Retinal pigment epithelial cell (primary cell): ENCODE results near the gene ANO5.

Source experiments
- DNase-seq: peaks from one replicate; pipeline ENCODE4 v3.0.0-alpha.2; 2010; ENCODE audit warnings: low read depth
- H3K4me3 ChIP-seq: 2 replicates; pipeline ENCODE4 v1.5.1; 2011; ENCODE audit warnings: mild to moderate bottlenecking, low read length, control low read depth, moderate library complexity
- CTCF ChIP-seq: conservative IDR thresholded peaks from 2 replicates; pipeline ENCODE4 v1.5.1; 2011; ENCODE audit warnings: low read depth, low read length, control low read depth, inconsistent platforms

ANO5 gene

GRCh38 chr11:22199243-22199642 is 6.4 kb downstream of the ANO5 start:
- TF ChIP-seq CTCF, result no peak
- H3K4me3 ChIP-seq, result no peak overlapping the region
- no peak for DNase-seq

- DNase-seq, result no peak
- no peak for TF ChIP-seq CTCF
- no peak overlapping the region for H3K4me3 ChIP-seq
These were observed 10.4 kb downstream of the ANO5 start for GRCh38 chr11:22203281-22203680.

GRCh38 chr11:22207162-22207561 is 14.3 kb downstream of the ANO5 start:
- no peak for DNase-seq
- no peak overlapping the region for H3K4me3 ChIP-seq
- no peak for TF ChIP-seq CTCF

GRCh38 chr11:22208151-22208858 is 15.4 kb downstream of the ANO5 start:
- H3K4me3 ChIP-seq, result no peak overlapping the region
- no peak for DNase-seq
- no peak for TF ChIP-seq CTCF

- DNase-seq, result no peak
- no peak for TF ChIP-seq CTCF
- H3K4me3 ChIP-seq, result no peak overlapping the region
These were observed 24.1 kb downstream of the ANO5 start for GRCh38 chr11:22216940-22217339.

GRCh38 chr11:22221143-22221542 is 28.3 kb downstream of the ANO5 start:
- H3K4me3 ChIP-seq, result no peak overlapping the region
- no peak for TF ChIP-seq CTCF
- DNase-seq, result no peak

GRCh38 chr11:22225190-22225589 is 32.3 kb downstream of the ANO5 start:
- no peak for DNase-seq
- TF ChIP-seq CTCF, result no peak

More at GRCh38 chr11:22225190-22225589, 32.3 kb downstream of the ANO5 start:
- H3K4me3 ChIP-seq, result no peak overlapping the region
